ENCODE results near the gene IL3RA. TPM values are rescaled to one million over a fixed set of nuclear protein-coding genes. Genes with fewer than 3 reads are reported as not detected.

Gene IL3RA
- total RNA-seq, 4 donors from 2014 or later: 3.3 to 17.7 (median 6.3) TPM

DNA sequence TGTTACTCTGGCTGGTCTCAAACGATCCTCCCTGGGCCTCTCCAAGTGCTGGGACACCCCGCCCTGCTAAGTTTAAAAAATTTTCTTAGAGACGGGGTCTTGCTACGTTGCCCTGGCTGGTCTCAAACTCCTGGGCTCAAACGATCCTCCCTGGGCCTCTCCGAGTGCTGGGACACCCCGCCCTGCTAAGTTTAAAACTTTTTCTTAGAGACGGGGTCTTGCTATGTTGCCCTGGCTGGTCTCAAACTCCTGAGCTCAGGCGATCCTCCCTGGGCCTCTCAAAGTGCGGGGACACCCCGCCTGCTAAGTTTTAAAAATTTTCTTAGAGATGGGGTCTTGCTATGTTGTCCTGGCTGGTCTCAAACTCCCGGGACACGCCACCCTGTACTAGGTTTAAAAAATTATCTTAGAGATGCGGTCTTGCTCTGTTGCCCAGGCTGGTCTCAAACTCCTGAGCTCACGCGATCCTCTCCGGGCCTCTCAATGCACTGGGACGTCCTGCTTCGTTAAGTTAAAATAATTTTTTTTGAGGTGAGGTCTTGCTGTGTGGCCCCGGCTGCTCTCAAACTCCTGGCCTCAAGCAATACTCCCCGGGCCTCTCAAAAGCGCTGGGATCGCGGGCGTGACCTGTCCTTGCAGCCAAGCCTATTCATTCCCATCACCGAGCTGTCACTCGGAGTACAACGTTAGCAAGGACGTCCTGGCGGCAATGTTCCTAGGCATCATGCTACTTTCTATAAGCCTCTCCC is 54.2 kb downstream of the IL3RA start:
- peak overlapping the region; percentile 85 to 100 (median 92) for H3K4me3 ChIP-seq
- no peak for DNase-seq (ENCODE audit: low spot score in 2 of 2)
- H3K27ac ChIP-seq: peak overlapping the region; percentile 83 to 98 (median 96)
- H3K27me3 ChIP-seq: no peaks in the 10 kb centered on the region
- WGBS, 2 donors: 53 to 57% methylated on average over 29 to 30 of the region's 30 CpGs
- peaks cover 0 to 62% (median 23%) of the 10 kb centered on the region in 4 donors for H3K4me1 ChIP-seq
- H3K36me3 ChIP-seq: peaks cover 0 to 49% (median 36%) of the 10 kb centered on the region in 3 donors
- TF ChIP-seq, protein P1, sequence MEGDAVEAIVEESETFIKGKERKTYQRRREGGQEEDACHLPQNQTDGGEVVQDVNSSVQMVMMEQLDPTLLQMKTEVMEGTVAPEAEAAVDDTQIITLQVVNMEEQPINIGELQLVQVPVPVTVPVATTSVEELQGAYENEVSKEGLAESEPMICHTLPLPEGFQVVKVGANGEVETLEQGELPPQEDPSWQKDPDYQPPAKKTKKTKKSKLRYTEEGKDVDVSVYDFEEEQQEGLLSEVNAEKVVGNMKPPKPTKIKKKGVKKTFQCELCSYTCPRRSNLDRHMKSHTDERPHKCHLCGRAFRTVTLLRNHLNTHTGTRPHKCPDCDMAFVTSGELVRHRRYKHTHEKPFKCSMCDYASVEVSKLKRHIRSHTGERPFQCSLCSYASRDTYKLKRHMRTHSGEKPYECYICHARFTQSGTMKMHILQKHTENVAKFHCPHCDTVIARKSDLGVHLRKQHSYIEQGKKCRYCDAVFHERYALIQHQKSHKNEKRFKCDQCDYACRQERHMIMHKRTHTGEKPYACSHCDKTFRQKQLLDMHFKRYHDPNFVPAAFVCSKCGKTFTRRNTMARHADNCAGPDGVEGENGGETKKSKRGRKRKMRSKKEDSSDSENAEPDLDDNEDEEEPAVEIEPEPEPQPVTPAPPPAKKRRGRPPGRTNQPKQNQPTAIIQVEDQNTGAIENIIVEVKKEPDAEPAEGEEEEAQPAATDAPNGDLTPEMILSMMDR (IDR thresholded peaks at IDR 0.05): no peak
- TF ChIP-seq POLR2A (IDR thresholded peaks at IDR 0.05): no peak
- no peak for TF ChIP-seq EP300 (IDR thresholded peaks at IDR 0.05)
- H3K9me3 ChIP-seq: no peaks in the 10 kb centered on the region

DNA sequence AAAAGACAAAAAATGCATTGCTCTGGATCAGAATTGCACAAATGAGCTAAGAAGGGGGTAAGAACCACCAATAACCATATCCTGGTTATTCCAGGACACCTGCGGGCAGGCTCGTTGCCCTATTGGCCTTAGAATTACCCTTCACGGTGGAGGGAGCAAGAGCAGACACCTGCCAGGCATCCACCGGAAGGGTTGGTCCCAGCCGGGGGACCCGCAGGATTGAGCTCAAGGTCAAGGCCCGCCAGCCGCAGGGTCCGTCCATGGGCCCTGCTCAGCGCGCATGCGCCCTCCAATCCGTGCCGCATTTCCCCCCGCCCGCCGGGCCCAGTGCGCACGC is 54.8 kb downstream of the IL3RA start:
- no peaks in the 10 kb centered on the region for H3K9me3 ChIP-seq
- H3K27me3 ChIP-seq: no peaks in the 10 kb centered on the region
- TF ChIP-seq POLR2A (IDR thresholded peaks at IDR 0.05): no peak
- TF ChIP-seq, protein P1 (IDR thresholded peaks at IDR 0.05): no peak
- no peak for TF ChIP-seq EP300 (IDR thresholded peaks at IDR 0.05)
- H3K4me1 ChIP-seq: peaks cover 0 to 62% (median 23%) of the 10 kb centered on the region in 4 donors
- peak overlapping the region; percentile 83 to 98 (median 96) for H3K27ac ChIP-seq
- H3K4me3 ChIP-seq: peak overlapping the region; percentile 85 to 100 (median 92)
- DNase-seq (ENCODE audit: low spot score in 2 of 2): no peak
- 0% methylated on average over 4 to 19 of the region's 19 CpGs for WGBS, 2 donors
- peaks cover 0 to 46% (median 31%) of the 10 kb centered on the region in 3 donors for H3K36me3 ChIP-seq

- DNase-seq (ENCODE audit: low spot score in 2 of 2): peak; percentile 96 to 97
- no peaks in the 10 kb centered on the region for H3K9me3 ChIP-seq
- WGBS, 2 donors: 0 to 1% methylated on average over 9 to 53 of the region's 90 CpGs
- H3K4me1 ChIP-seq: peaks cover 0 to 62% (median 23%) of the 10 kb centered on the region in 4 donors
- H3K27ac ChIP-seq: peak within 1 kb of the TSS; percentile 96 to 98 (median 97)
- peak within 1 kb of the TSS; percentile 85 to 100 (median 92) for H3K4me3 ChIP-seq
- peak; percentile 86 to 87 for TF ChIP-seq POLR2A (IDR thresholded peaks at IDR 0.05)
- TF ChIP-seq, protein P1 (IDR thresholded peaks at IDR 0.05): peak in 2 of 5 experiments; percentile 8 to 61
- peak; percentile 40 to 82 for TF ChIP-seq EP300 (IDR thresholded peaks at IDR 0.05)
- H3K36me3 ChIP-seq: peaks cover 0 to 46% (median 26%) of the 10 kb centered on the region in 3 donors
- H3K27me3 ChIP-seq: no peaks in the 10 kb centered on the region
These were observed 55.3 kb downstream of the IL3RA start, which contains the start of gene SLC25A6 for GRCh38 chrX:1391707-1392375. Gene SLC25A6 (minus strand): TSS chrX:1392113. CDS start chrX:1392009, 104 bp downstream.

- TF ChIP-seq POLR2A (IDR thresholded peaks at IDR 0.05): peak in 1 of 2 donors; percentile 21
- TF ChIP-seq, protein P1 (IDR thresholded peaks at IDR 0.05): no peak
- peak in 1 of 2 donors; percentile 71 for TF ChIP-seq EP300 (IDR thresholded peaks at IDR 0.05)
- Histone ChIP-seq H3K27me3 (no peaks in the 10 kb centered on the region), H3K9me3 (no peaks in the 10 kb centered on the region), H3K36me3 (peaks cover 0 to 46% (median 19%) of the 10 kb centered on the region in 3 donors), H3K4me1 (peaks cover 0 to 62% (median 23%) of the 10 kb centered on the region in 4 donors), H3K4me3 (peak overlapping the region; percentile 48 to 100 (median 92)), H3K27ac (peak overlapping the region; percentile 96 to 98 (median 97))
- DNase-seq (ENCODE audit: low spot score in 2 of 2): peak; percentile 52 to 68
- 0 to 1% methylated on average over 32 to 73 of the region's 76 CpGs for WGBS, 2 donors
These were observed 55.9 kb downstream of the IL3RA start for GRCh38 chrX:1392376-1393068.
